HEK293 (cell line): ENCODE results near the gene CCT3.

Experiments
- HIC1 ChIP-seq: fragments of 450-650 bp; formaldehyde crosslinking; IDR thresholded peaks from 2 replicates; pipeline ENCODE4 v1.5.1; 2016; ENCODE audit warnings: missing biosample characterization, missing genetic modification characterization
- KLF10 ChIP-seq: fragments of 450-650 bp; IDR thresholded peaks from 2 replicates; pipeline ENCODE4 v1.5.1; 2018; ENCODE audit warnings: missing biosample characterization, mild to moderate bottlenecking, missing genetic modification characterization
- KLF7 ChIP-seq: fragments of 450-650 bp; formaldehyde crosslinking; IDR thresholded peaks from 2 replicates; pipeline ENCODE4 v1.5.1; 2016; ENCODE audit warnings: missing biosample characterization, missing genetic modification characterization, borderline replicate concordance
- MZF1 ChIP-seq: fragments of 450-650 bp; formaldehyde crosslinking; IDR thresholded peaks from 2 replicates; pipeline ENCODE4 v1.5.1; 2017; ENCODE audit warnings: missing biosample characterization, missing genetic modification characterization, borderline replicate concordance
- SETDB1 ChIP-seq: IDR thresholded peaks from one replicate; pipeline ENCODE4 v1.6.1; 2017; ENCODE audit warnings: mild to moderate bottlenecking, low read length, moderate library complexity, mixed read lengths; ENCODE audit not compliant: insufficient read length
- SP7 ChIP-seq: fragments of 450-650 bp; formaldehyde crosslinking; IDR thresholded peaks from 2 replicates; pipeline ENCODE4 v1.5.1; 2016; ENCODE audit warnings: missing biosample characterization, missing genetic modification characterization
- TCF7L2 ChIP-seq: IDR thresholded peaks from 2 replicates; pipeline ENCODE4 v1.6.1; 2011; ENCODE audit warnings: low read depth, mild to moderate bottlenecking, inconsistent platforms, low read length, moderate library complexity, borderline replicate concordance
- TRIM28 ChIP-seq: IDR thresholded peaks from 2 replicates; pipeline ENCODE4 v1.6.1; 2011; ENCODE audit warnings: low read length, control low read depth, borderline replicate concordance
- WT1 ChIP-seq: fragments of 450-650 bp; formaldehyde crosslinking; IDR thresholded peaks from 2 replicates; pipeline ENCODE4 v1.5.1; 2016; ENCODE audit warnings: missing biosample characterization, missing genetic modification characterization
- ZBTB17 ChIP-seq: fragments of 450-650 bp; formaldehyde crosslinking; IDR thresholded peaks from 2 replicates; pipeline ENCODE4 v1.5.1; 2016; ENCODE audit warnings: missing biosample characterization, missing genetic modification characterization
- ZBTB7A ChIP-seq: fragments of 450-650 bp; formaldehyde crosslinking; IDR thresholded peaks from 2 replicates; pipeline ENCODE4 v1.5.1; 2016; ENCODE audit warnings: low read depth, missing biosample characterization, missing genetic modification characterization
- ZFHX2 ChIP-seq: fragments of 450-650 bp; formaldehyde crosslinking; conservative IDR thresholded peaks from 2 replicates; pipeline ENCODE4 v1.5.1; 2016; ENCODE audit warnings: missing biosample characterization, missing genetic modification characterization
- ZNF155 ChIP-seq: fragments of 450-650 bp; formaldehyde crosslinking; IDR thresholded peaks from 2 replicates; pipeline ENCODE4 v1.5.1; 2016; ENCODE audit warnings: missing biosample characterization, missing genetic modification characterization
- ZNF202 ChIP-seq: fragments of 450-650 bp; formaldehyde crosslinking; IDR thresholded peaks from 2 replicates; pipeline ENCODE4 v1.5.1; 2016; ENCODE audit warnings: missing biosample characterization, missing genetic modification characterization, borderline replicate concordance
- ZNF248 ChIP-seq: fragments of 450-650 bp; formaldehyde crosslinking; IDR thresholded peaks from 2 replicates; pipeline ENCODE4 v1.5.1; 2017; ENCODE audit warnings: missing biosample characterization, missing genetic modification characterization
- ZNF292 ChIP-seq: fragments of 450-650 bp; formaldehyde crosslinking; IDR thresholded peaks from 2 replicates; pipeline ENCODE4 v1.5.1; 2016; ENCODE audit warnings: low read depth, missing biosample characterization, missing genetic modification characterization, borderline replicate concordance
- ZNF302 ChIP-seq: fragments of 450-650 bp; formaldehyde crosslinking; IDR thresholded peaks from 2 replicates; pipeline ENCODE4 v1.5.1; 2016; ENCODE audit warnings: missing biosample characterization, missing genetic modification characterization, low read depth
- ZNF350 ChIP-seq: fragments of 450-650 bp; formaldehyde crosslinking; IDR thresholded peaks from 2 replicates; pipeline ENCODE4 v1.5.0; 2017; ENCODE audit warnings: missing biosample characterization, mild to moderate bottlenecking, missing genetic modification characterization
- ZNF37A ChIP-seq: fragments of 450-650 bp; IDR thresholded peaks from 2 replicates; pipeline ENCODE4 v1.5.1; 2018; ENCODE audit warnings: missing biosample characterization, missing genetic modification characterization
- ZNF488 ChIP-seq: fragments of 450-650 bp; formaldehyde crosslinking; IDR thresholded peaks from 2 replicates; pipeline ENCODE4 v1.5.1; 2016; ENCODE audit warnings: missing biosample characterization, missing genetic modification characterization
- ZNF596 ChIP-seq: fragments of 450-650 bp; IDR thresholded peaks from 2 replicates; pipeline ENCODE4 v1.5.0; 2018; ENCODE audit warnings: missing biosample characterization, mild to moderate bottlenecking, missing genetic modification characterization, moderate library complexity
- ZNF623 ChIP-seq: fragments of 450-650 bp; formaldehyde crosslinking; IDR thresholded peaks from 2 replicates; pipeline ENCODE4 v1.5.1; 2016; ENCODE audit warnings: missing biosample characterization, missing genetic modification characterization
- ZNF639 ChIP-seq: fragments of 450-650 bp; formaldehyde crosslinking; IDR thresholded peaks from 2 replicates; pipeline ENCODE4 v1.5.1; 2016; ENCODE audit warnings: missing biosample characterization, missing genetic modification characterization
- ZNF692 ChIP-seq: fragments of 450-650 bp; formaldehyde crosslinking; IDR thresholded peaks from 2 replicates; pipeline ENCODE4 v1.5.1; 2016; ENCODE audit warnings: missing biosample characterization, missing genetic modification characterization
- ZNF707 ChIP-seq: fragments of 450-650 bp; formaldehyde crosslinking; IDR thresholded peaks from 2 replicates; pipeline ENCODE4 v1.5.1; 2016; ENCODE audit warnings: missing biosample characterization, missing genetic modification characterization
- ZNF76 ChIP-seq: fragments of 450-650 bp; formaldehyde crosslinking; IDR thresholded peaks from 2 replicates; pipeline ENCODE4; 2016; ENCODE audit warnings: low read depth, missing biosample characterization, missing genetic modification characterization, borderline replicate concordance
- ZNF776 ChIP-seq: fragments of 450-650 bp; formaldehyde crosslinking; IDR thresholded peaks from 2 replicates; pipeline ENCODE4 v1.5.0; 2017; ENCODE audit warnings: missing biosample characterization, missing genetic modification characterization, borderline replicate concordance
- ZNF830 ChIP-seq: fragments of 450-650 bp; IDR thresholded peaks from 2 replicates; pipeline ENCODE4 v1.5.0; 2018; ENCODE audit warnings: missing biosample characterization, missing genetic modification characterization, low read depth, mild to moderate bottlenecking, moderate library complexity
- ZXDB ChIP-seq: fragments of 450-650 bp; formaldehyde crosslinking; IDR thresholded peaks from 2 replicates; pipeline ENCODE4 v1.5.1; 2016; ENCODE audit warnings: missing biosample characterization, missing genetic modification characterization
- TF ChIP-seq, protein P1 (sequence below): fragments of 450-650 bp; formaldehyde crosslinking; IDR thresholded peaks from 2 replicates; pipeline ENCODE4 v1.5.1; 2016; ENCODE audit warnings: missing biosample characterization, missing genetic modification characterization
- TF ChIP-seq, protein P2 (sequence below): fragments of 450-650 bp; IDR thresholded peaks from 2 replicates; pipeline ENCODE4 v1.5.1; 2018; ENCODE audit warnings: missing biosample characterization, mild to moderate bottlenecking, missing genetic modification characterization
- TF ChIP-seq, protein P3 (sequence below): fragments of 450-650 bp; formaldehyde crosslinking; IDR thresholded peaks from 2 replicates; pipeline ENCODE4 v1.5.1; 2016; ENCODE audit warnings: missing biosample characterization, missing genetic modification characterization

The CCT3 gene

GRCh38 chr1:156337888-156338179 lies 258 bp downstream of the CCT3 start (continued):
- TF ChIP-seq TRIM28: no peak
- no peak for TF ChIP-seq ZNF707 (tag by site-specific recombination)
- TF ChIP-seq ZNF350 (tag by site-specific recombination): no peak
- TF ChIP-seq SETDB1: no peak
- peak; percentile 9; the same call in 1 of the 2 replicates for TF ChIP-seq ZFHX2 (tag by site-specific recombination)
- TF ChIP-seq ZNF37A (tag by site-specific recombination): no peak
- TF ChIP-seq KLF7 (tag by site-specific recombination): peak; percentile 62; the same call in 1 of the 2 replicates
- no peak for TF ChIP-seq ZNF776 (tag by site-specific recombination)
- no peak for TF ChIP-seq ZNF248 (tag by site-specific recombination)
- peak; percentile 7; the same call in 1 of the 2 replicates for TF ChIP-seq WT1 (tag by site-specific recombination)
- no peak for TF ChIP-seq ZNF155 (tag by site-specific recombination)
- TF ChIP-seq ZNF639: 0 out of 2 replicates have a peak, but pooled peaks have one; percentile 36
- TF ChIP-seq ZNF623 (tag by site-specific recombination): no peak; the same call in 1 of the 2 replicates
- 0 out of 2 replicates have a peak, but pooled peaks have one; percentile 2 for TF ChIP-seq ZBTB17 (tag by site-specific recombination)
- TF ChIP-seq ZNF292 (tag by site-specific recombination): no peak
- peak; percentile 27; the same call in 1 of the 2 replicates for TF ChIP-seq MZF1 (tag by site-specific recombination)
- TF ChIP-seq ZNF488: no peak
- TF ChIP-seq ZNF202 (tag by site-specific recombination): no peak
- TF ChIP-seq, protein P1, sequence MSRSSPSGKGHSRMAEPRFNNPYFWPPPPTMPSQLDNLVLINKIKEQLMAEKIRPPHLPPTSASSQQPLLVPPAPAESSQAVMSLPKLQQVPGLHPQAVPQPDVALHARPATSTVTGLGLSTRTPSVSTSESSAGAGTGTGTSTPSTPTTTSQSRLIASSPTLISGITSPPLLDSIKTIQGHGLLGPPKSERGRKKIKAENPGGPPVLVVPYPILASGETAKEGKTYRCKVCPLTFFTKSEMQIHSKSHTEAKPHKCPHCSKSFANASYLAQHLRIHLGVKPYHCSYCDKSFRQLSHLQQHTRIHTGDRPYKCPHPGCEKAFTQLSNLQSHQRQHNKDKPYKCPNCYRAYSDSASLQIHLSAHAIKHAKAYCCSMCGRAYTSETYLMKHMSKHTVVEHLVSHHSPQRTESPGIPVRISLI: no peak
- no peak for TF ChIP-seq ZNF302 (tag by site-specific recombination)
- no peak for TF ChIP-seq TCF7L2
- TF ChIP-seq, protein P2, sequence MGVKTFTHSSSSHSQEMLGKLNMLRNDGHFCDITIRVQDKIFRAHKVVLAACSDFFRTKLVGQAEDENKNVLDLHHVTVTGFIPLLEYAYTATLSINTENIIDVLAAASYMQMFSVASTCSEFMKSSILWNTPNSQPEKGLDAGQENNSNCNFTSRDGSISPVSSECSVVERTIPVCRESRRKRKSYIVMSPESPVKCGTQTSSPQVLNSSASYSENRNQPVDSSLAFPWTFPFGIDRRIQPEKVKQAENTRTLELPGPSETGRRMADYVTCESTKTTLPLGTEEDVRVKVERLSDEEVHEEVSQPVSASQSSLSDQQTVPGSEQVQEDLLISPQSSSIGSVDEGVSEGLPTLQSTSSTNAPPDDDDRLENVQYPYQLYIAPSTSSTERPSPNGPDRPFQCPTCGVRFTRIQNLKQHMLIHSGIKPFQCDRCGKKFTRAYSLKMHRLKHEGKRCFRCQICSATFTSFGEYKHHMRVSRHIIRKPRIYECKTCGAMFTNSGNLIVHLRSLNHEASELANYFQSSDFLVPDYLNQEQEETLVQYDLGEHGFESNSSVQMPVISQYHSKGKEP (tag by site-specific recombination): no peak
- TF ChIP-seq, protein P3, sequence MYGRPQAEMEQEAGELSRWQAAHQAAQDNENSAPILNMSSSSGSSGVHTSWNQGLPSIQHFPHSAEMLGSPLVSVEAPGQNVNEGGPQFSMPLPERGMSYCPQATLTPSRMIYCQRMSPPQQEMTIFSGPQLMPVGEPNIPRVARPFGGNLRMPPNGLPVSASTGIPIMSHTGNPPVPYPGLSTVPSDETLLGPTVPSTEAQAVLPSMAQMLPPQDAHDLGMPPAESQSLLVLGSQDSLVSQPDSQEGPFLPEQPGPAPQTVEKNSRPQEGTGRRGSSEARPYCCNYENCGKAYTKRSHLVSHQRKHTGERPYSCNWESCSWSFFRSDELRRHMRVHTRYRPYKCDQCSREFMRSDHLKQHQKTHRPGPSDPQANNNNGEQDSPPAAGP (tag by site-specific recombination): peak; percentile 44; the same call in 1 of the 2 replicates
- no peak for TF ChIP-seq SP7 (tag by site-specific recombination)
- TF ChIP-seq ZNF596: no peak
- TF ChIP-seq ZNF830: no peak
- TF ChIP-seq HIC1 (tag by site-specific recombination): no peak
- TF ChIP-seq ZNF76 (tag by site-specific recombination): no peak
- no peak; the same call in 1 of the 2 replicates for TF ChIP-seq ZNF692 (tag by site-specific recombination)
- TF ChIP-seq ZBTB7A (tag by site-specific recombination): 0 out of 2 replicates have a peak, but pooled peaks have one; percentile 41
- TF ChIP-seq ZXDB (tag by site-specific recombination): peak; percentile 54; the same call in 1 of the 2 replicates
- no peak for TF ChIP-seq KLF10 (tag by site-specific recombination)
